ENCODE data around the gene NES.

The NES gene

GRCh38 chr1:156666862-156667609 lies 10.2 kb downstream of the NES start:
- no peak overlapping the region for H3K27ac ChIP-seq
- no peak for DNase-seq (ENCODE audit: low read depth, low spot score)

DNA sequence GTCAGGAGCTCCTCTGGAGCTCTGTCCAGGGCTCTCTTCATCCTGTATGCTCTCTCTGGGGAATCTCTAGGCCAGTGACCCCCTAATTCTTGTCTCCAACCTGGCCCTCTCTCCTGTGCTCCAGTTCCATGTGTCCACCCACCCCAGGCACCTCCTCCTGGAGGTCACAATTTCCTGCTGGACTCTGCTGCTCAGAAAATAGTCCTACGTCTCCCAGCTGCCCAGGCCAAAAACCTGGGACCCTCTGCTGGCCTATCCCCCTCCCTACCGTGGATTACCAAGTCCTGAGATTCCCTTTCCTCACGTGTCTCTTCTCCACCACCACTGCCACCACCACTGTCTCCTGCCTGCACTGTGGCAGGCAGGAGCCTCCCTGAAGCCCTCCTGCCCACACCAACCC lies 11.7 kb downstream of the NES start:
- DNase-seq (ENCODE audit: low read depth, low spot score): no peak

DNA sequence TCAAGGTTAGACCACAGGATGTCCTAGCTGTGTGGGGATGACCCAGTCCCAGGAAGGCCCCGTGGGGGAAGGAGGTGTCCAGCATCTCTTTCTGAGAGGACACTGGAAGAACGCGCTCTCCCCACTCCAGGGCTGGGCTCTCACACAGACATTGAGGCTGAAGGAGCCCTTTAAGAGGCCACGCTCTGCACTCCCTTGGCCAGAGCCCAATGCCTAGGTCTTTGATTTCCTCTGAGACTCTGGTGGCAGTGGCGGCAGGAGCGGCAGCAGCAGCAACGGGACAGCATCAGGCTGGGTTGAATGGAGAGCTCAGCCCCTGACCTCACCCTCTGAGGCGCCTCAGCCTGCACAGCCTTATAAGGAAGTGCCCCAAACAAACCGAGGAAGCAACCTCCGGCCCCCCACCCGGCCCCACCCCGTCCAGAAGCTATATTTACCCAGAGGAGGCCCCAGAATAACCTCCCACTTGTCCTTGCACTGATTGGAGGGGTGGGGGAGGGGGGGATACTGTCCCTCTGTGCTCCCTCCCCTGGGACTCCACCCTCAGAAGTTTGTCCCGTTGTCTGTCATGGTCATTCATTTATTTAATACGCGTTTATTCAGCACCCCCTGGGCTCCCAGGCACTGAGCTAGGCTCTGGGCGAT lies 12.3 kb downstream of the NES start:
- H3K27ac ChIP-seq: no peak overlapping the region
- no peak for DNase-seq (ENCODE audit: low read depth, low spot score)

More for the DNA sequence above, 11.7 kb downstream of the NES start:
- no peak overlapping the region for H3K27ac ChIP-seq

DNA sequence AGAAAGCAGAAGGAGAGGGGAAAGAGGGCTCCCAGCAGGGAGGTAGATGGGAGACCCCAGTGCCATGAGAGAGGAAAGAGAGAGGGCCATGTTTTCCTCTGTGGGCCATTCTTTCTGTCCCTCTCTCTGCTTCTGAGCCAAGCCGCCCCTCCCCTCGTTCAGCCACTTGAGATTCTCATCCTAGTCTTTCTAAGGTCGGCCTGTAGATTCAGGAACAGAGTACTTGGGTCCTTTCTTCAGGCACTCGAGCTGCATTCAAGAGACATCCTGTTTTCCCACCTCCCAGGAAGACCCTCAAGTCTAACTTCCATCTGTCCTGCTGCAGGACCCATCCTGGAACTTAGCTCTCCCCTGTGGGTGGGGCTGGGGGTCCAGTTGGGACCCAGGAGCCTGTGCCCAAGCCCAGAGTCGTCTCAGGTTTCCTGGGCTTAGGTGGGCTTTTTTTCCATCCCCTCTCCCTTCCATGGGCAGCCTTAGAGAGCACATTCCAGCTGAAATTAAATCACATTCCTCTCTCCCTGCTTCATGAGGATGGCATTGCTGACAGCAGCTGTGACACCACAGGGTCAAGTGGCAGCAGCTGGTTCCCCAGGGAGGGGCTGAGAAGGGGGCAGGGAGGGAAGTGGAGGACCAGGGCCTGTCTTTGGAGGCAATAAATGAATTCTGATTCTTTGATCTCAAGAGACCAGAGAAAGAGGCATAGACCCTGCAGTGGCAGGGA lies 13.0 kb downstream of the NES start:
- no peak for DNase-seq (ENCODE audit: low read depth, low spot score)
- no peak overlapping the region for H3K27ac ChIP-seq

GRCh38 chr1:156663178-156663577 lies 14.0 kb downstream of the NES start:
- DNase-seq (ENCODE audit: low read depth, low spot score): no peak
- H3K27ac ChIP-seq: no peak overlapping the region

- no peak overlapping the region for H3K27ac ChIP-seq
- DNase-seq (ENCODE audit: low read depth, low spot score): no peak
Measured at GRCh38 chr1:156662800-156663055, 14.5 kb downstream of the NES start.

GRCh38 chr1:156662005-156662799 lies 15.0 kb downstream of the NES start:
- DNase-seq (ENCODE audit: low read depth, low spot score): no peak
- peak overlapping the region; percentile 86 for H3K27ac ChIP-seq

GRCh38 chr1:156660752-156661112 lies 16.5 kb downstream of the NES start:
- no peak for DNase-seq (ENCODE audit: low read depth, low spot score)
- peak overlapping the region; percentile 86 for H3K27ac ChIP-seq

GRCh38 chr1:156659988-156660751 lies 17.0 kb downstream of the NES start:
- DNase-seq (ENCODE audit: low read depth, low spot score): peak; percentile 61
- peak overlapping the region; percentile 86 for H3K27ac ChIP-seq

DNA sequence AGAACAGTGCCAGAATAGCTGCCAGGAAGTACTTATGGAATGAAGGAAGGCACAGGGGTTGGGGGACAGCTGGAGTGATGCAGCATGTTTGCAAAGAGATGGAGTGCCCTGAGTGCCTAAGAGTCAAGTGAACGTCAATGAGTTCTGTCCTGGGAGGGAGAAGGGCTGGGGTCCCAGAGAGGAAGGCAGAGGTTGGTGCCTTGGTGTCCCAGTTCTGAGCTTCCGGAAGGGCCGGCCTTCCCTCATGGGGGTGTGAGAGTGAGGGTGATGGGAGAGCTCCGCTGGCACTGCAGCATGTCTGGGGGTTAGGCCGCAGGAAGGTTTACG lies 17.6 kb downstream of the NES start:
- DNase-seq (ENCODE audit: low read depth, low spot score): no peak
- H3K27ac ChIP-seq: peak overlapping the region; percentile 86

GRCh38 chr1:156658945-156659574 lies 18.1 kb downstream of the NES start:
- H3K27ac ChIP-seq: no peak overlapping the region
- DNase-seq (ENCODE audit: low read depth, low spot score): no peak

DNA sequence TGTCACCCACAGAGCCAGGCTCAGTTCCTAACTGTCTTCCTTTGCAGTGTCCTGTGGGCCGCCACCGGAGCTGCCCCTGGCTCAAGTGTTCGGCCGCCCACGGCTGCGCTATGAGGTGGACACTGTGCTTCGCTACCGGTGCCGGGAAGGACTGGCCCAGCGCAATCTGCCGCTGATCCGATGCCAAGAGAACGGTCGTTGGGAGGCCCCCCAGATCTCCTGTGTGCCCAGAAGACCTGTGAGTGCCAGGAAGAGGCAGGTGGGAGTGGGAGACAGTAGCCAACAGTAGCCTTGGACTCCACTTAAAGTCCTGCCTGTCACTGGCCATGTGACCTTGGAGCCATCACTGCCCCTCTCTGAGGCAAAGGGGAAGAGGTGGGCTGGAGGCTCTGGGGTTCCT lies 18.7 kb downstream of the NES start:
- no peak for DNase-seq (ENCODE audit: low read depth, low spot score)
- H3K27ac ChIP-seq: no peak overlapping the region

DNA sequence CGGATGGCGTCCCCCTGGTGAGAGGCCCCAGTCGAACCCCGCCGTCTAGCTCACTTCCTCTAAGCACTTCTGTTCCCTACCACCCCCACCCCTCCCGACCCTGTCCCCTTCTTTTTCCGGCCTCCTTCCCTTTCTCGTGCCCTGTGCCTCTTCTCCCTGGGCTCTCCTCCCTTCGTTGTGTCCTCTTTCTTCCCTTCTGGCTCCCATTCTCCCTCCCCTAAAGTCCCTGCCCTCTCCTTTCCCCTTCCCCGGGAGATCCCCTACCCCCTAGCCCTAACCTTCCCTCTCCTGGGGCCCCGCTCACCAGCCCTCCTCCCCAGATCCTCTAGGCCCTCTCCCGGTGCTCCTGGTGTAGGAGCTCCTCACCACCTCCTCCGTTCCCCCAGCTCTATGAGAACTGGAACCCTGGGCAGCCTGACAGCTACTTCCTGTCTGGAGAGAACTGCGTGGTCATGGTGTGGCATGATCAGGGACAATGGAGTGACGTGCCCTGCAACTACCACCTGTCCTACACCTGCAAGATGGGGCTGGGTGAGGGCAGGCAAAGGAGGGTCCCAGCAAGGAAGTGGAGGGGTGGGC lies 19.4 kb downstream of the NES start:
- DNase-seq (ENCODE audit: low read depth, low spot score): no peak
- no peak overlapping the region for H3K27ac ChIP-seq

DNA sequence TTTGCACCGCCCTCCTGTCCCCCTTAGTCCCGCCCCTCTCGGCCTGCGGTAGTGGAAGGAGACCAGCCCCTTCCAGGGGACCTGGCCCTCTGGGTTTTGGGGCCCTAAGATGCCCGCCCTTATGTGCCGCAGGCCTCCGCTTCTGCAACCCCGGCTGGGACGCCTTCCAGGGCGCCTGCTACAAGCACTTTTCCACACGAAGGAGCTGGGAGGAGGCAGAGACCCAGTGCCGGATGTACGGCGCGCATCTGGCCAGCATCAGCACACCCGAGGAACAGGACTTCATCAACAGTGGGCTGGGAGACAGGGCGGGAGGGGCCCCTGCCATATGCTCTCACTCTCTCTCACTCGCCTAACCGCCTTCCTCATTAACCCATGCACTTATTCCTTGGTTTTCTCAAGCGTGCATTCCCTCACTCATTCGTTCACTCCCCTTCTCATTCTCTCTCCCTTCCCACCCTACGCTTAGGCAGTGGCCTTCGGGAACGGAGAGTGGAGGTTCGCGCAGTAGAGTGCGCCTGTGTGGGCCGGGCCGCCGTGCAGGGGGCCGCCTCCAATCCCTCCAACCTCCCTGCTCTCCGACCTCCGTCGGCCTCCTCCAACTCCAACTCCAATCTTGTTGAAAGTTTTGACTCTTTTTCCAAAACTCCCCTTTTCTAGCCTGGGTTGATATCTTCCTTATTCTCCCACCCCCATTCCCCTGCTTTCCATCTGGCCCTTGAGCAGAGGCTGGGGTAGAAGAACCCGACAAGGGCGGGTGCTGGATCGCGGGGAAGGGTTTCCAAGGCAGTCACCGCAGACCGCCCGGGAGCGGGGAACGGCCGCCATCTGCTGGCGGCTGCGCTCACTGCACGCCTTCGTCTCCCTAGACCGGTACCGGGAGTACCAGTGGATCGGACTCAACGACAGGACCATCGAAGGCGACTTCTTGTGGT lies 20.1 kb downstream of the NES start:
- no peak for DNase-seq (ENCODE audit: low read depth, low spot score)
- no peak overlapping the region for H3K27ac ChIP-seq

DNA sequence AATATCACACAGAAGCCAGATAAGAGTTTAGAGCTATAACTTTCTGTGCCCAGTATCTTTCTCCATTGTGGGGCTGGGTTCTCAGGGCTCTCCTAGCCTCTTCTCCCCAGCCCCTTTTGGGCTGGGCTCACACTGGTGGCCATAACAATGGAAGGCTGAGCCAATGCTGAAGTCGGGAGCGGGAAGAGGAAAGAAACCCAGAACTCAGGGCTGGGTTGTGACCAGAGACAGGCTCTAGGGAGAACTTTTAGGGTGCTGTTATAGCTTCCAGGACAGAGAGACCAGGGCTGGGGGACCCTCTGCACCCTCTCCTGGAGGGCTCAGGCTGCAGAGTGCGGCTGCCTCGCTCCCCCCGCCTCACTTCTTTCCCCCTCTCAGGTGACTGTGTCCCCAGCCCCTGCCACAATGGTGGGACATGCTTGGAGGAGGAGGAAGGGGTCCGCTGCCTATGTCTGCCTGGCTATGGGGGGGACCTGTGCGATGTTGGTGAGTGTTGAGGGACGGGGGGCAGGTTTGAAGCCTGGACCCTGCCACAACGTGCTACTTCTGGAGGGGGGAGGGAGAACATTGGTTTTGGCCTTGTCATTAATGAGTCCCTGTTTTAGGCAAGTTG lies 21.2 kb downstream of the NES start:
- H3K27ac ChIP-seq: no peak overlapping the region
- no peak for DNase-seq (ENCODE audit: low read depth, low spot score)

- no peak overlapping the region for H3K27ac ChIP-seq
- DNase-seq (ENCODE audit: low read depth, low spot score): no peak
Measured at GRCh38 chr1:156655151-156655903, 21.9 kb downstream of the NES start.

DNA sequence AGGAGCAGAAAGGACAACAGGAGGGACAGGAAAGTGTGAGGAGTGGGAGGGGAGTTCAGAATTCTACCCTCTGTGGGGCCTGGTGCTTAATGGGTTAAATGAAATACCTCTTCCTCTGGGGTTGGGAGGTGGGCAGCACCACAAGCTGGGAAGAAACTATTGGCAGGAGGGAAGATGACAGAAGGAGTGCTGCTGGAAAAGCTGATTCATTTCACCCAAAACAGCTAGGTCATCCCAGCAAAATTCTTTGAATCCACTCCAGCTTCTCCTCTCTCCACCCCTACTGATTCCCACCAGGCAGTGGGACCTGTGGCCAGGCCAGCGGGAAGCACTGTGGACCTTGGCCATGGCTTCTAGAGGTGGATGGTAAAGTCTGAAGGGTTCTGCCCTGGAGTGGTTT lies 22.5 kb downstream of the NES start:
- no peak overlapping the region for H3K27ac ChIP-seq
- no peak for DNase-seq (ENCODE audit: low read depth, low spot score)

Data from epithelial cell of prostate (primary cell).